IPS DF 19.7 (cell line): ENCODE results near the gene RNPEPL1.
"Not testable (repeated sequence)": the region's sequence is repeated elsewhere in the genome, so short reads cannot be mapped to it uniquely, and the experiment has no call there.

Experiments
- DNase-seq: peaks from one replicate; pipeline ENCODE4 v3.0.0-alpha.2; 2013; ENCODE audit warnings: low read depth, low spot score

Gene RNPEPL1

GRCh38 chr2:240567872-240568677, at the start of gene RNPEPL1:
TSS of gene RNPEPL1 (plus strand) at chr2:240568484. CDS start at chr2:240568587, 103 bp downstream.
- no peak for DNase-seq

- DNase-seq, result no peak
These were observed 49.3 kb upstream of the RNPEPL1 start for GRCh38 chr2:240518981-240519380.

GRCh38 chr2:240519396-240520129, 48.7 kb upstream of the RNPEPL1 start:
- no peak for DNase-seq

- DNase-seq, result no peak
These were observed 47.9 kb upstream of the RNPEPL1 start for GRCh38 chr2:240520130-240520973.

- no peak for DNase-seq
These were observed 47.3 kb upstream of the RNPEPL1 start for GRCh38 chr2:240520974-240521350.

GRCh38 chr2:240521885-240522284, 46.4 kb upstream of the RNPEPL1 start:
- not testable (repeated sequence) for DNase-seq

GRCh38 chr2:240522406-240522805, 45.9 kb upstream of the RNPEPL1 start:
- no peak for DNase-seq

GRCh38 chr2:240523451-240524281, 44.6 kb upstream of the RNPEPL1 start:
- DNase-seq, result no peak

GRCh38 chr2:240524963-240525718, 43.1 kb upstream of the RNPEPL1 start:
- no peak for DNase-seq

GRCh38 chr2:240525802-240526201, 42.5 kb upstream of the RNPEPL1 start:
- no peak for DNase-seq

GRCh38 chr2:240526521-240526920, 41.8 kb upstream of the RNPEPL1 start:
- no peak for DNase-seq

GRCh38 chr2:240527153-240527750, 41.0 kb upstream of the RNPEPL1 start:
- no peak for DNase-seq

GRCh38 chr2:240528406-240529040, 39.8 kb upstream of the RNPEPL1 start:
- DNase-seq, result no peak

- no peak for DNase-seq
These were observed 38.8 kb upstream of the RNPEPL1 start for GRCh38 chr2:240529344-240529999.

GRCh38 chr2:240530181-240530580, 38.1 kb upstream of the RNPEPL1 start:
- no peak for DNase-seq

- no peak for DNase-seq
These were observed 37.2 kb upstream of the RNPEPL1 start for GRCh38 chr2:240531038-240531437.

GRCh38 chr2:240532031-240532775, 36.1 kb upstream of the RNPEPL1 start:
- no peak for DNase-seq
